ENCODE measurements around the gene ITPRID2. TPM values are rescaled to one million over a fixed set of nuclear protein-coding genes. Genes with fewer than 3 reads are reported as not detected.

ITPRID2 gene
- total and polyA plus RNA-seq, 2 of the 13 experiments (the other 11 are each of a cell fraction or from before 2014, with no cell fraction given) = 44.8 to 62.3 TPM

DNA sequence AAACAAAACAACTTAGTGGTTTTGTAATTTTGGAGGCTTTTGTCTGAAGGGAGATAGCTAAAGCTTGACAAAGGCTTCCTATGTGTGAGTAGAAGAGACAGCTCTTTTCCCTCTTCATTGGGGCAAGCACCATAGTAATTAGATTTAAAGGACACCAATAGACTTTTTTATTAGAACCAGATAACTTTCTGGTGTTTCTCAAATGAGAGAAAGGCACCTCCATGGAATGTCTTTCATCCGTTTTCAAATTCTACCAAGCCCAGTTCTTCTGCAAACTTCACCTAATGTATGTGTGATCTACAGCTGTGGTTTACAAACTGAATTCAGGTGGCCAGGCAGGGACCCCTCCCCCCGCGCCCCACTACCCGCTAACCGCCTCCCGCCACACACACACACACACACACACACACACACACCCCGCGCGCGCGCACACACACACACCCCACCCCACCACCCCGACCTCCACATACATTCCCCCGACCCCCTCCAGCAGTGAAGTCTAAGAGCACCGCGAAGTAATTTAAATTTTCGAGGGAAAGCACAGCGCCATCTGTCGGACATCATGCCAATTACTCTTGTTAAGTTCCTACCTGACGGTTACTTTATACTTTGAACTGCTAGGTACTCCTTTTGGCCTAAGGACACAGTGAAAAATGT lies 62.5 kb downstream of the ITPRID2 start (continued):
- TF ChIP-seq GATAD2A (CRISPR knock-in tag; IDR thresholded peaks at IDR 0.05) = 0 out of 2 replicates have a peak, but pooled peaks have one; percentile 26
- peak; percentile 39 for TF ChIP-seq ASH2L (IDR thresholded peaks at IDR 0.05; ENCODE audit: insufficient read length, low read depth, low read length)
- peak; percentile 18; the same call in 1 of the 2 replicates for TF ChIP-seq SAP130 (CRISPR knock-in tag; IDR thresholded peaks at IDR 0.05; ENCODE audit: low read depth)
- TF ChIP-seq, protein P1, sequence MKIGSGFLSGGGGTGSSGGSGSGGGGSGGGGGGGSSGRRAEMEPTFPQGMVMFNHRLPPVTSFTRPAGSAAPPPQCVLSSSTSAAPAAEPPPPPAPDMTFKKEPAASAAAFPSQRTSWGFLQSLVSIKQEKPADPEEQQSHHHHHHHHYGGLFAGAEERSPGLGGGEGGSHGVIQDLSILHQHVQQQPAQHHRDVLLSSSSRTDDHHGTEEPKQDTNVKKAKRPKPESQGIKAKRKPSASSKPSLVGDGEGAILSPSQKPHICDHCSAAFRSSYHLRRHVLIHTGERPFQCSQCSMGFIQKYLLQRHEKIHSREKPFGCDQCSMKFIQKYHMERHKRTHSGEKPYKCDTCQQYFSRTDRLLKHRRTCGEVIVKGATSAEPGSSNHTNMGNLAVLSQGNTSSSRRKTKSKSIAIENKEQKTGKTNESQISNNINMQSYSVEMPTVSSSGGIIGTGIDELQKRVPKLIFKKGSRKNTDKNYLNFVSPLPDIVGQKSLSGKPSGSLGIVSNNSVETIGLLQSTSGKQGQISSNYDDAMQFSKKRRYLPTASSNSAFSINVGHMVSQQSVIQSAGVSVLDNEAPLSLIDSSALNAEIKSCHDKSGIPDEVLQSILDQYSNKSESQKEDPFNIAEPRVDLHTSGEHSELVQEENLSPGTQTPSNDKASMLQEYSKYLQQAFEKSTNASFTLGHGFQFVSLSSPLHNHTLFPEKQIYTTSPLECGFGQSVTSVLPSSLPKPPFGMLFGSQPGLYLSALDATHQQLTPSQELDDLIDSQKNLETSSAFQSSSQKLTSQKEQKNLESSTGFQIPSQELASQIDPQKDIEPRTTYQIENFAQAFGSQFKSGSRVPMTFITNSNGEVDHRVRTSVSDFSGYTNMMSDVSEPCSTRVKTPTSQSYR (CRISPR knock-in tag; IDR thresholded peaks at IDR 0.05; ENCODE audit: borderline replicate concordance) = peak; percentile 39; the same call in 1 of the 2 replicates
- TF ChIP-seq TFDP2 (CRISPR knock-in tag; IDR thresholded peaks at IDR 0.05) = peak; percentile 45; the same call in 1 of the 2 replicates
- TF ChIP-seq STAG1 (CRISPR knock-in tag; IDR thresholded peaks at IDR 0.05) = peak; percentile 56
- 0 out of 2 replicates have a peak, but pooled peaks have one; percentile 30 for TF ChIP-seq MIXL1 (CRISPR knock-in tag; IDR thresholded peaks at IDR 0.05)
- TF ChIP-seq ZMYM4 (CRISPR knock-in tag; IDR thresholded peaks at IDR 0.05) = peak; percentile 65
- no peak for TF ChIP-seq GPBP1L1 (CRISPR knock-in tag; IDR thresholded peaks at IDR 0.05)
- TF ChIP-seq, protein P2, sequence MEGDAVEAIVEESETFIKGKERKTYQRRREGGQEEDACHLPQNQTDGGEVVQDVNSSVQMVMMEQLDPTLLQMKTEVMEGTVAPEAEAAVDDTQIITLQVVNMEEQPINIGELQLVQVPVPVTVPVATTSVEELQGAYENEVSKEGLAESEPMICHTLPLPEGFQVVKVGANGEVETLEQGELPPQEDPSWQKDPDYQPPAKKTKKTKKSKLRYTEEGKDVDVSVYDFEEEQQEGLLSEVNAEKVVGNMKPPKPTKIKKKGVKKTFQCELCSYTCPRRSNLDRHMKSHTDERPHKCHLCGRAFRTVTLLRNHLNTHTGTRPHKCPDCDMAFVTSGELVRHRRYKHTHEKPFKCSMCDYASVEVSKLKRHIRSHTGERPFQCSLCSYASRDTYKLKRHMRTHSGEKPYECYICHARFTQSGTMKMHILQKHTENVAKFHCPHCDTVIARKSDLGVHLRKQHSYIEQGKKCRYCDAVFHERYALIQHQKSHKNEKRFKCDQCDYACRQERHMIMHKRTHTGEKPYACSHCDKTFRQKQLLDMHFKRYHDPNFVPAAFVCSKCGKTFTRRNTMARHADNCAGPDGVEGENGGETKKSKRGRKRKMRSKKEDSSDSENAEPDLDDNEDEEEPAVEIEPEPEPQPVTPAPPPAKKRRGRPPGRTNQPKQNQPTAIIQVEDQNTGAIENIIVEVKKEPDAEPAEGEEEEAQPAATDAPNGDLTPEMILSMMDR (CRISPR knock-in tag; IDR thresholded peaks at IDR 0.05) = peak; percentile 81
- TF ChIP-seq ARID5B (CRISPR knock-in tag; IDR thresholded peaks at IDR 0.05) = peak; percentile 18; the same call in 1 of the 2 replicates
- 0 out of 2 replicates have a peak, but pooled peaks have one; percentile 30 for TF ChIP-seq POLR2AphosphoS5 (IDR thresholded peaks at IDR 0.05; ENCODE audit: low read depth, low read length)
- TF ChIP-seq CBFB (CRISPR knock-in tag; IDR thresholded peaks at IDR 0.05) = no peak
- TF ChIP-seq, protein P3, sequence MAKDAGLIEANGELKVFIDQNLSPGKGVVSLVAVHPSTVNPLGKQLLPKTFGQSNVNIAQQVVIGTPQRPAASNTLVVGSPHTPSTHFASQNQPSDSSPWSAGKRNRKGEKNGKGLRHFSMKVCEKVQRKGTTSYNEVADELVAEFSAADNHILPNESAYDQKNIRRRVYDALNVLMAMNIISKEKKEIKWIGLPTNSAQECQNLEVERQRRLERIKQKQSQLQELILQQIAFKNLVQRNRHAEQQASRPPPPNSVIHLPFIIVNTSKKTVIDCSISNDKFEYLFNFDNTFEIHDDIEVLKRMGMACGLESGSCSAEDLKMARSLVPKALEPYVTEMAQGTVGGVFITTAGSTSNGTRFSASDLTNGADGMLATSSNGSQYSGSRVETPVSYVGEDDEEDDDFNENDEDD (CRISPR knock-in tag; IDR thresholded peaks at IDR 0.05; ENCODE audit: borderline replicate concordance) = peak; percentile 47; the same call in 1 of the 2 replicates
- no peak for TF ChIP-seq ZZZ3 (CRISPR knock-in tag; IDR thresholded peaks at IDR 0.05; ENCODE audit: borderline replicate concordance)
- no peak for TF ChIP-seq EHMT2 (IDR thresholded peaks at IDR 0.05; ENCODE audit: borderline replicate concordance, low read depth, low read length)
- no peak for TF ChIP-seq ZBTB7A (CRISPR knock-in tag; IDR thresholded peaks at IDR 0.05)
